NAMALWA (cell line): Measurements from ENCODE around the gene FAM120B.
"Not testable (repeated sequence)": the region's sequence is repeated elsewhere in the genome, so short reads cannot be mapped to it uniquely, and the experiment has no call there.

ENCODE experiments used
- DNase-seq: peaks from one replicate; pipeline ENCODE4 v3.0.0-alpha.2; 2015; ENCODE audit warnings: low spot score

The FAM120B gene

GRCh38 chr6:170298688-170299087, 7.9 kb upstream of the FAM120B start:
- DNase-seq = no peak

- DNase-seq = no peak
Observed at GRCh38 chr6:170301184-170301583, 5.4 kb upstream of the FAM120B start.

DNA sequence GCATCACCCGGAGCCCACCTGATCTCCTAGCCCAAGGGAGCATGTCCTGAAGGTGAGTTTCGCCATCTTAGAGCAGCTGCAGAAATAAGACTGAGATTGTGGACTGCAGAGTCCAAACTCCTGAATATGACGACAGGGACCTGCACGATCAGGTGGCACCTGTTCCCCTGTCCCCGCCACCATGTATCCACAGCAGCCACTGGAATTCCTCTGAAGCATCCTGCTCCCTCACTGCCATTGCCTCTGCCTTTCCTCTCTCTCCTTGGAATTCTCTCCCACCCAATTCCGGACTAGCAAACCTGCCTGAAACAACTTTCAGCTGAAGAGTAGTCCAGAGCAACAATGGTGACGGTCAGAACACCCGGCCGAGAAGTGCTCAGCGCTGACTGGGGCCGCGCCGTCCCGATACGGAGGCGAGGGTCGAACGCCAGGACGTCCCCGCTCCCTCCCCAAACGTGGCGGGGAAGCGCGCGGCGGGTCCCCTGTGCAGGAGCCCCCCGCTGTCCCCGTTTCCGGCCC, 694 bp upstream of the FAM120B start:
- no peak for DNase-seq

GRCh38 chr6:170307080-170307545, 555 bp downstream of the FAM120B start:
- DNase-seq = no peak

GRCh38 chr6:170308761-170309160, 2.2 kb downstream of the FAM120B start:
- DNase-seq = no peak

DNA sequence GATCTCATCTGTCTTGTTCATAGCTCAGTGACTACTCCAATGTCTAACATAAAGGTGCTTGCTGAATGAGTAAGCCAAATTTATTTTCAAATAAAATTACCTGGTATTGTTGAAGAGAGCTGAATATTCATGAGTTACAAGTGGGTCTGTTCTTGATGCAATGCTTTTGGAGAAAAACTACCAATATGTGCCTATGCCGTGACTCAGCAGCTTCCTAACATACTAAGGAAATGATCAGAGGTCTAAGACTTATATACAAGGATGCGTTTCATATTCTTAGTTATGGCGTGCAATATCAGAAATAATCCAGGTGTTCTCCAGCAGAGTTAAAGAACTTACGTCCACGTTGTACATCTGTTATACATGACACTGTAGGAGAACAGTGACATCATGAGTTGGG, 5.1 kb downstream of the FAM120B start:
- DNase-seq = no peak

- DNase-seq = no peak
Observed at GRCh38 chr6:170312876-170313275, 6.3 kb downstream of the FAM120B start.

DNA sequence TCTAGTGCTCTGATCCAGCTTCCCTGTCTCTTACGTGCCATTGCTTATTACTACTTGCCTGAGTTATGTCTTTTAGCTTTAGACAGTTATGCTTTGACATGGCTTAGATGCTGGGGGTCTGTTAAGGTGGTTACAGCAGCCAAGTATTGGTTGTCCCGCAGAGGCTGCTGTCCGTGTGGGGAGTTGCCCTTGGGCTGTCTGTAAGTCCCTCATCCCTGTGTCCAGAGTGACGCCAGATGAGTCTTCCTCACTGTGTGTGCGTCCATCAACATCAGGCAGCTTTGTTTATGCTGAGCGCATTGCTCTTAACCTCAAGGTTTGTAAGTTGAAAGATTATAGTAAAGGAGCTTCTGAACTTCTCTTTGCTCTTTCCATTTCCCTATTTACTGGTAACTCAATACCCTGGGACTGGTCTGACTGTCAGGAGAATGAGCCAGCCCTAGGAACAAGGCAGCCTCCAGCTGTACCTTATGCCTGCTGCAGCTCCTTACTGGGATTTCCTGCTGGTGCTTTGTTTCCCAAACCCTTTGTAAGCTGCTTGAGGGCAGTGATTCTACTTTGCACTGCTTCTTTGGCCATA, 7.2 kb downstream of the FAM120B start:
- DNase-seq = no peak

GRCh38 chr6:170314983-170315382, 8.4 kb downstream of the FAM120B start:
- no peak for DNase-seq

GRCh38 chr6:170316071-170316470, 9.5 kb downstream of the FAM120B start:
- DNase-seq = no peak

GRCh38 chr6:170317076-170317475, 10.5 kb downstream of the FAM120B start:
- no peak for DNase-seq

DNA sequence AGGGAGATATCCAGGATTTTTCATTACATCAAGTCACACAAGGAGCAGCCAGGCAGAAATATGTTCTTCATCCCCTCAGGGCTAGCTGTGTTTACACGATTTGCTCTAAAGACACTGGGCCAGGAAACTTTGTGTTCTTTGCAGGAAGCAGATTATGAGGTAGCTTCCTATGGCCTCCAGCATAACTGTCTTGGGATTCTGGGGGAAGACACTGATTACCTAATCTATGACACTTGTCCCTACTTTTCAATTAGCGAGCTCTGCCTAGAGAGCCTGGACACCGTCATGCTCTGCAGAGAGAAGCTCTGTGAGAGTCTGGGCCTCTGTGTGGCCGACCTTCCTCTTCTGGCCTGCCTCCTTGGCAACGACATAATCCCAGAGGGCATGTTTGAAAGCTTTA, 11.2 kb downstream of the FAM120B start:
- DNase-seq = no peak

DNA sequence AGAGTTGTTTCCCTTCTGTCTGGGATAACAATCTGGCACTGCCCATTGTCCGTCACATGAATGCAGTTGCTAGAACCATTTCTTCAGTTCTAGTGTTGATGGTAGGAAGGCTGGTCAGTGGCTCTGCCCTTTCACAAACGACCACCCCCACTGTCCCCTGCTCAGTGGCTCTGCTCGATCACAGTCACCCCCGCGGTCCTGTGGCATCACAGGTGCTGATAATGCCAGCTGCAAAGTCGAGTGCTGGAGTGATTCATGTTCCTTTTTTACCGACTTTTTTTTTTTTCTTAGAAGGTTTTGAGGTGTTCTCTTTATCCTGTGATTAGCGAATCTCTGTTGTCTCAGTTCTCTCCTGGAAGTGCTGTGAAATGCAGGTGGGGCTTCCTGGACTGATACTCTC, 22.8 kb downstream of the FAM120B start:
- no peak for DNase-seq

DNA sequence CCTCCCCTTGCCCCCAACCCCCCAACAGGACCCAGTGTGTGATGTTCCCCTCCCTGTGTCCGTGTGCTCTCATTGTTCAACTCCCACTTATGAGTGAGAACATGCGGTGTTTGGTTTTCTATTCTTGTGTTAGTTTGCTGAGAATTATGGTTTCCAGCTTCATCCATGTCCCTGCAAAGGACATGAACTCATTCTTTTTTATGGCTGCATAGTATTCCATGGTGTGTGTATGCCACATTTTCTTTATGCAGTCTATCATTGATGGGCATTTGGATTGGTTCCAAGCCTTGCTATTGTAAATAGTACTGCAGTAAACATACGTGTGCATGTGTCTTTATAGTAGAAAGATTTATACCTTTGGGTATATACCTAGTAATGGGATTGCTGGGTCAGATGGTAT, 28.6 kb downstream of the FAM120B start:
- not testable (repeated sequence) for DNase-seq

GRCh38 chr6:170344631-170345576, 38.3 kb downstream of the FAM120B start:
- DNase-seq = no peak

DNA sequence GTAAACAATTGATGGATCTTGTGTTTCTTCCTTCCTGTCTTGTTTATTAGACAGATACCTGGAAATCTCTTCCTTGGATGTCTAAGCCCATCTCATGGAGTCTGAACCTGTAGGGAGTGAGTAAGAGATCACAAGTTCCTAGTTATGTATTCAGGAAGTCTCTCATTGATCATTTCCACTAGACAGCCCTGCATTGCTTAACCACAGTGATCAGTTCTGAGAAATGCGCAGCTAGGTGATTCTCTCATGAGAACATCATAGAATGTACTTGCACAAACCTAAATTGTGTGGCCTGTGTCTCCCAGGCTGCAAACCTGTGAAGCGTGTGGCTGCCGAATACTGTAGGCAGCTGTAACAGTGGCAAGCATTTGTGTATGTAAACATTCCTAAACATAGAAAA, 39.1 kb downstream of the FAM120B start:
- no peak for DNase-seq

GRCh38 chr6:170346649-170347048, 40.1 kb downstream of the FAM120B start:
- DNase-seq = no peak

DNA sequence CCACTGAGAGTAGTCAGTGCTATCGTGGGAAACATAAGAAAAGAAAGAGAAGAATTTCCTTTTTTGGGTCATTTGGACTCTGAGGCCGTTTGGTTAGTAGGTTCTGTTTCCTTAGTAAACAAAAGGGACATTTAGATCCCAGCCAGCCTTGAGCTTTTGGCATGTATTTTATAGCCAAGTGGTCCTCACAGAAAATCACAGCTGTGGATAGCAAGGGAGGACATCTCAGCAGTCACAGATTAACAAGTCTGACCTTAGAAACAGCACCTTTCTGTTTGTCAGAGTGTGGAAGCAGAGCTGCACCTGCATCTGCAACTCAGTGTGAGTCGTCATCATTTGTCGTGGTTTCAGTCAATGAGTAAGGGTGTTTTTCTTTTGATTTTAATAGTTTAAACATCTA, 40.5 kb downstream of the FAM120B start:
- DNase-seq = no peak

GRCh38 chr6:170347975-170348374, 41.4 kb downstream of the FAM120B start:
- DNase-seq = no peak

DNA sequence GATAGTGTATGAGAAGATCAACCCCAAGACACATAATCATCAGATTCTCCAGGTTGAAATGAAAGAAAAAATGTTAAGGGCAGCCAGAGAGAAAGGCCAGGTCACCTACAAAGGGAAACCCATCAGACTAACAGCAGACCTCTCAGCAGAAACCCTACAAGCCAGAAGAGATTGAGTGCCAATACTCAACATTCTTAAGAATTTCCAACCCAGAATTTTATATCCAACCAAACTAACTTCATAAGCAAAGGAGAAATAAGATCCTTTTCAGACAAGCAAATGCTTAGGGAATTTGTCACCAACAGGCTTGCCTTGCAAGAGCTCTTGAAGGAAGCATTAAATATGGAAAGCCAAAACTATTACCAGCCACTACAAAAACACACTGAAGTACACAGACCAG, 44.9 kb downstream of the FAM120B start:
- DNase-seq = not testable (repeated sequence)

DNA sequence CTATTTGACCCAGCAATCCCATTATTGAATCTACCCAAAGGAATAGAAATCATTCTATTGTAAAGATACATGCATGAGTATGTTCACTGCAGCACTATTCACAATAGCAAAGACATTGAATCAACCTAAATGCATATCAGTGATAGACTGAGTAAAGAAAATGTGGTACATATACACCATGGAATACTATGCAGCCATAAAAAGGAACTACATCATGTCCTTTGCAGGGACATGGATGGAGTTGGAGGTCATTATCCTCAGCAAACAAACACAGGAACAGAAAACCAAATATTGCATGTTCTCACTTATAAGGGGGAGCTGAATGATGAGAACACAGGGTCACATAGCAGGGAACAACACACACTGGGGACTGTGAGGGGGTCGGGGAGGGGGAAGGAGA, 48.6 kb downstream of the FAM120B start:
- not testable (repeated sequence) for DNase-seq

- no peak for DNase-seq
Observed at GRCh38 chr6:170355661-170356060, 49.1 kb downstream of the FAM120B start.

DNA sequence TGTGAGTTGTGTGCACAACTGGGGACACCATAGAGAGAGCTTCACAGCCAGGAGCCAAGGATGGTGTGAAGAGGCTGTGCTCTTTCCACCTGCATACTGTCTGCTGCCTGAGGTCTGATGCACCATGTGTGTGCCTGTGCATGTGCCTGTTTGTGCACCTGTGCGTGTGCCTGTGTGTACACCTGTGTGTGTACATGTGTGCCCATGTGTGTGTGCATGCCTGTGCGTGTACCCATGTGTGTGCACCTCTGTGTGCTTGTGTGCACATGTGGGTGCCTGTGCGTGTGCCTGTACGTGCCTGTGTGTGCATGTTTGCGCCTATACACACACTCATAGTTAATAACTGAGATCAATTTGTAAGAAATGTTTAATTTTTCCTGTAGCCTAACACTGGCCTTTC, 51.3 kb downstream of the FAM120B start:
- no peak for DNase-seq
